ENCODE measurements around the gene ZDHHC14.
A peak's percentile ranks its signal among the peaks of the same experiment; 100 is the strongest.
"Not testable (repeated sequence)": the region's sequence is repeated elsewhere in the genome, so short reads cannot be mapped to it uniquely, and the experiment has no call there.

ZDHHC14 gene

DNA sequence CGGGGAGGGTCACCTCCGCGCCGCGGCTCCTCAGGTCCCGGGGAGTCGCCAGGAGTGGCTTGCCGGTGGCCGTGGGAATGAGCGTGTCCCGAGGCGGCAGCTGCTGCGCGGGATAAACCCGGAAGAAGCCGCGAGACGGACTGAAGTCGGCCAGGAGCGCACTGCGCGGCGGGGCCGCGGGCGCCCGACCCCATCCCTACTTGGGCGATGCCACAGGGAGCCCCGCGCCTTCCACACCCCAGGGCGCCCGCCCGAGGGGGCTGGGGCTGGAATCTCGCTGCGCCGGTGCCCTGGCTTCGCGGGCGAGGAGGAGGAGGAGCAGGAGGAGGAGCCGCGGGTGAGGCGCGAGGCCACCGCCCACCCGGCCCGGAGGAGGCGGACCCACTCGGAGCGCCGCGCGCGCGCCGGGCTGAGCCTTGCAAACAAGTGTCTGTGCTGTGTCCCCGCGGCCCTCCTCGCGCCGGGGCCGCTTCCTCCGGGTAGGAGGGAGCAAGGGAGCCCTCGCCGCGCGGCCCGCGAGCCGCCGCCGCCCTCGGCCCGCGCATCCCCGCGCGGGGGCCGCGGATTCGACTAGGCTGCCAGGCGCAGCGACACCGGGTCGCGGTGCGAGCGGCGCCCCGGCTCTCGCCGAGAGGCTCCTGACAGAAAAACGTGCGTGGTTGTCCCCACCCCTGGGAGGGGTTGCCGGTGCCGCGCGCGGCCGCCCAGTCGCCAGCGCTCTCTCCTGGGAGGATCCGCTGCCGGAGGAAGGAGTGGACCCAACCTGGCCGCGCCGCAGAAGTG lies at the start of gene ZDHHC14:
Gene ZDHHC14, plus strand, starts transcription at position 412 of the 783 bp plus-strand sequence.
- Histone ChIP-seq H3K9me3 (no peaks in the 10 kb centered on the region), H3K27me3 (no peaks in the 10 kb centered on the region), H3K27ac (peak within 1 kb of the TSS; percentile 92 to 98), H3K4me1 (peaks cover 0 to 28% (median 18%) of the 10 kb centered on the region in 4 donors), H3K4me3 (peak within 1 kb of the TSS; percentile 73 to 96), H3K36me3 (no peaks in the 10 kb centered on the region)
- TF ChIP-seq, protein P1, sequence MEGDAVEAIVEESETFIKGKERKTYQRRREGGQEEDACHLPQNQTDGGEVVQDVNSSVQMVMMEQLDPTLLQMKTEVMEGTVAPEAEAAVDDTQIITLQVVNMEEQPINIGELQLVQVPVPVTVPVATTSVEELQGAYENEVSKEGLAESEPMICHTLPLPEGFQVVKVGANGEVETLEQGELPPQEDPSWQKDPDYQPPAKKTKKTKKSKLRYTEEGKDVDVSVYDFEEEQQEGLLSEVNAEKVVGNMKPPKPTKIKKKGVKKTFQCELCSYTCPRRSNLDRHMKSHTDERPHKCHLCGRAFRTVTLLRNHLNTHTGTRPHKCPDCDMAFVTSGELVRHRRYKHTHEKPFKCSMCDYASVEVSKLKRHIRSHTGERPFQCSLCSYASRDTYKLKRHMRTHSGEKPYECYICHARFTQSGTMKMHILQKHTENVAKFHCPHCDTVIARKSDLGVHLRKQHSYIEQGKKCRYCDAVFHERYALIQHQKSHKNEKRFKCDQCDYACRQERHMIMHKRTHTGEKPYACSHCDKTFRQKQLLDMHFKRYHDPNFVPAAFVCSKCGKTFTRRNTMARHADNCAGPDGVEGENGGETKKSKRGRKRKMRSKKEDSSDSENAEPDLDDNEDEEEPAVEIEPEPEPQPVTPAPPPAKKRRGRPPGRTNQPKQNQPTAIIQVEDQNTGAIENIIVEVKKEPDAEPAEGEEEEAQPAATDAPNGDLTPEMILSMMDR (IDR thresholded peaks at IDR 0.05), result no peak
- intact Hi-C loops (cut with DNase I; ENCODE audit: low total_unique reads), result no loop called here
- DNase-seq, result peak; percentile 90 to 95

DNA sequence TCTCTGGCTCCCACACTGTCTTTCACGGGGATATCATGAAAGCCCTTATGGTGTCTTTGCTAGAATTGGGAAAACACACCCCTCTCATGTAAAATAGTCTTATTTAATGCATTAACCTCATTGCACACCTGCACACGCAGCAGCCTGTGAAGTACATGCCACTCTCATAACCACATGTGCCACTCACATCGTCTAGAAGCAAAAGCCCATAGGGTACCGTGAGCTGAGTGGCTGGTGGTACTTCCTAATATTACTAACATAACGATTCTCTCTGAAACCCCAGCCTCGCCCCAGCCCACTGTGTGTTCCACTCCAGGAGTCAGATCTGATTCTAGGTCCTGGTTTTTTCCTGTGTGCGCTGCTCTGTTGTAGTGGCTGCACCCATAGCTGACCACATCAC lies 48.2 kb upstream of the ZDHHC14 start:
- intact Hi-C loops (cut with DNase I; ENCODE audit: low total_unique reads), result no loop called here
- H3K4me3 ChIP-seq, result no peak overlapping the region
- DNase-seq, result no peak
- H3K36me3 ChIP-seq, result no peaks in the 10 kb centered on the region
- TF ChIP-seq, protein P1 (IDR thresholded peaks at IDR 0.05), result no peak
- H3K27ac ChIP-seq, result no peak overlapping the region
- peaks cover 0 to 4% of the 10 kb centered on the region in 2 donors for H3K27me3 ChIP-seq
- H3K9me3 ChIP-seq, result no peaks in the 10 kb centered on the region
- H3K4me1 ChIP-seq, result no peaks in the 10 kb centered on the region

- TF ChIP-seq, protein P1 (IDR thresholded peaks at IDR 0.05), result no peak
Observed at GRCh38 chr6:157333537-157333936, 47.5 kb upstream of the ZDHHC14 start.

DNA sequence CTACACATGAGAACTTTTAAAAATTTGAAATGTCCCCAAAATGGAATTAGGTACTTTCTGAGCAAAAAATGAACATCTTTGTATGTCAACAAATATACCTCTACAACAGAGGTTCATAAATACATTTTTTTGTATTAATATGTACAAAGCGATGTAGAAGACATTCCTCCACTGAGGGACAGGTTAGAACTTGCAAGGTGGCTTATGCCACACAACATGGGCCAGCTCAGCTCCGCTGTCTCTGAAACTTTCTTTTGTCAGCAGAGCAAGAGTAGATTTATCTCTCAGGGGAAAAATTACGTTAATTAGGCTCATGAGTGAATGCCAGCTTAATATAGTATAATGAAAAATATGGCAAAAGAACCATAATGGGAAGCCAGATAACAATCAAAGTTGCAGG lies 47.0 kb upstream of the ZDHHC14 start:
- peaks cover 0 to 9% of the 10 kb centered on the region in 2 donors for H3K27me3 ChIP-seq
- H3K4me1 ChIP-seq, result no peaks in the 10 kb centered on the region
- H3K9me3 ChIP-seq, result no peaks in the 10 kb centered on the region
- DNase-seq, result no peak
- H3K36me3 ChIP-seq, result no peaks in the 10 kb centered on the region
- intact Hi-C loops (cut with DNase I; ENCODE audit: low total_unique reads), result no loop called here
- no peak overlapping the region for H3K27ac ChIP-seq
- TF ChIP-seq, protein P1 (IDR thresholded peaks at IDR 0.05), result no peak
- H3K4me3 ChIP-seq, result no peak overlapping the region

More at GRCh38 chr6:157333537-157333936, 47.5 kb upstream of the ZDHHC14 start:
- H3K4me1 ChIP-seq, result no peaks in the 10 kb centered on the region
- H3K27me3 ChIP-seq, result peaks cover 0 to 8% of the 10 kb centered on the region in 2 donors
- H3K36me3 ChIP-seq, result no peaks in the 10 kb centered on the region
- H3K9me3 ChIP-seq, result no peaks in the 10 kb centered on the region
- no peak overlapping the region for H3K4me3 ChIP-seq
- H3K27ac ChIP-seq, result no peak overlapping the region
- DNase-seq, result no peak
- intact Hi-C loops (cut with DNase I; ENCODE audit: low total_unique reads), result no loop called here

GRCh38 chr6:157335829-157336228 lies 45.2 kb upstream of the ZDHHC14 start:
- TF ChIP-seq, protein P1 (IDR thresholded peaks at IDR 0.05), result no peak
- Histone ChIP-seq H3K9me3 (no peaks in the 10 kb centered on the region), H3K27ac (no peak overlapping the region), H3K4me3 (no peak overlapping the region), H3K36me3 (no peaks in the 10 kb centered on the region), H3K27me3 (peaks cover 0 to 9% of the 10 kb centered on the region in 2 donors), H3K4me1 (no peaks in the 10 kb centered on the region)
- intact Hi-C loops (cut with DNase I; ENCODE audit: low total_unique reads), result no loop called here
- no peak for DNase-seq

GRCh38 chr6:157337276-157337675 lies 43.7 kb upstream of the ZDHHC14 start:
- DNase-seq; H3K4me3 ChIP-seq; H3K27me3 ChIP-seq; H3K9me3 ChIP-seq; H3K36me3 ChIP-seq; intact Hi-C loops (cut with DNase I; ENCODE audit: low total_unique reads); H3K4me1 ChIP-seq; H3K27ac ChIP-seq: not testable (repeated sequence)

All from tibial artery (tissue), 4 donors.